H1 (cell line): ENCODE data around the gene PARP14. TPM values are rescaled to one million over a fixed set of nuclear protein-coding genes. Genes with fewer than 3 reads are reported as not detected.

Experiments used
- CTCF ChIA-PET: fragments of 300-600 bp; sonication (Branson Sonifier 250); formaldehyde crosslinking; loops from one replicate; lab custom pipeline; 2021; ENCODE audit not compliant: partially characterized antibody; lab: Charles Lee
- POLR2A ChIA-PET: fragments of 300-600 bp; sonication (Branson Sonifier 250); formaldehyde crosslinking; loops from one replicate; lab custom pipeline; 2021; ENCODE audit warnings: inconsistent platforms; ENCODE audit not compliant: partially characterized antibody; lab: Charles Lee
- DNase-seq, 2 experiments: peaks; one replicate each; pipeline versions ENCODE4 v3.0.0 to v3.0.0-alpha.2; 2010 to 2022; ENCODE audit warnings: low spot score in 2 of 2, low read depth in 1 of 2, mixed read lengths in 1 of 2
- FAIRE-seq: peaks from 2 replicates; lab custom pipeline; 2011; peaks lifted over from hg19 to GRCh38; lab: Jason Lieb, UNC
- H2AFZ ChIP-seq: 2 replicates; pipeline ENCODE4 v1.8.1; 2012; ENCODE audit warnings: low read length, inconsistent platforms
- H2AK5ac ChIP-seq: 2 replicates; pipeline ENCODE4 v1.6.1; 2013; ENCODE audit warnings: low read depth, low read length
- H2BK120ac ChIP-seq: replicated peaks from 2 replicates; pipeline ENCODE3; 2013; ENCODE audit warnings: low read depth, low read length, inconsistent platforms
- H2BK12ac ChIP-seq: 2 replicates; pipeline ENCODE4 v1.6.1; 2013; ENCODE audit warnings: low read depth, low read length
- H2BK15ac ChIP-seq: 2 replicates; pipeline ENCODE4 v1.6.1; 2013; ENCODE audit warnings: low read length
- H2BK20ac ChIP-seq: 2 replicates; pipeline ENCODE4 v1.6.1; 2013; ENCODE audit warnings: low read length
- H2BK5ac ChIP-seq: 2 replicates; pipeline ENCODE4 v1.6.1; 2013; ENCODE audit warnings: low read depth, low read length
- H3K14ac ChIP-seq: 2 replicates; pipeline ENCODE4 v1.6.1; 2013; ENCODE audit warnings: inconsistent platforms; ENCODE audit not compliant: insufficient read length
- H3K18ac ChIP-seq: 2 replicates; pipeline ENCODE4 v1.6.1; 2013; ENCODE audit warnings: low read length; ENCODE audit errors: extremely low read depth
- H3K23ac ChIP-seq: 2 replicates; pipeline ENCODE4 v1.6.1; 2013; ENCODE audit warnings: inconsistent platforms; ENCODE audit not compliant: insufficient read length
- H3K23me2 ChIP-seq: 2 replicates; pipeline ENCODE4 v1.6.1; 2013; ENCODE audit warnings: low read depth, low read length
- H3K27ac ChIP-seq: 2 replicates; pipeline ENCODE4 v1.6.1; 2011; ENCODE audit warnings: low read depth, low read length, inconsistent platforms
- H3K27me3 ChIP-seq, 4 experiments: replicated peaks in 1 of 4; 1 replicate in 1 of 4; 2 replicates in 3 of 4; pipeline versions ENCODE4 v1.6.1 to v1.8.1; 2011 to 2013; ENCODE audit warnings: low read length in 3 of 4, mild to moderate bottlenecking in 3 of 4, inconsistent platforms in 2 of 4, mixed read lengths in 2 of 4, moderate library complexity in 1 of 4; ENCODE audit not compliant: control insufficient read depth in 3 of 4, insufficient read depth in 3 of 4; ENCODE audit errors: extremely low read depth in 1 of 4
- H3K36me3 ChIP-seq, 4 experiments: 2 replicates each; pipeline versions ENCODE4 v1.6.1 to v1.8.1; 2011 to 2013; ENCODE audit warnings: mild to moderate bottlenecking in 4 of 4, low read length in 3 of 4, moderate library complexity in 2 of 4, control low read depth in 1 of 4, inconsistent platforms in 1 of 4; ENCODE audit not compliant: insufficient read depth in 4 of 4, control insufficient read depth in 2 of 4
- H3K4ac ChIP-seq: replicated peaks from 2 replicates; pipeline ENCODE3; 2013; ENCODE audit warnings: low read length, low read depth, mixed read lengths, inconsistent platforms; ENCODE audit not compliant: insufficient read length
- H3K4me1 ChIP-seq, 4 experiments: replicated peaks in 1 of 4; 1 replicate in 1 of 4; 2 replicates in 3 of 4; pipeline versions ENCODE4 v1.6.1 to v1.8.1; 2011 to 2013; ENCODE audit warnings: low read length in 3 of 4, inconsistent platforms in 2 of 4, mixed read lengths in 1 of 4; ENCODE audit not compliant: insufficient read depth in 4 of 4, control insufficient read depth in 3 of 4
- H3K4me2 ChIP-seq, 2 experiments: 2 replicates each; pipeline versions ENCODE4 v1.6.1 to v1.8.1; 2011 to 2013; ENCODE audit warnings: low read depth in 2 of 2, low read length in 2 of 2, control low read depth in 1 of 2, inconsistent platforms in 1 of 2, mild to moderate bottlenecking in 1 of 2; ENCODE audit not compliant: insufficient read depth in 1 of 2
- H3K4me3 ChIP-seq, 4 experiments: fragments of 200-600, 300-600 bp in 1 of 4; sonication (generic), shearing (Covaris generic), sonication (Bioruptor Twin) in 1 of 4; 2 replicates each; pipeline versions ENCODE4 v1.5.1 to v1.8.1; 2011 to 2016; ENCODE audit warnings: low read length in 4 of 4, low read depth in 3 of 4, control low read depth in 2 of 4, inconsistent platforms in 2 of 4, mild to moderate bottlenecking in 2 of 4, mixed read lengths in 1 of 4, moderate library complexity in 1 of 4; ENCODE audit not compliant: insufficient read depth in 2 of 4; ENCODE audit errors: extremely low read depth in 1 of 4
- H3K56ac ChIP-seq: replicated peaks from 2 replicates; pipeline ENCODE3; 2013; ENCODE audit warnings: low read depth, mild to moderate bottlenecking, mixed read lengths, low read length, inconsistent platforms; ENCODE audit not compliant: insufficient read length
- H3K79me1 ChIP-seq: 2 replicates; pipeline ENCODE4 v1.6.1; 2013; ENCODE audit warnings: low read depth, low read length, control low read depth
- H3K79me2 ChIP-seq, 2 experiments: 2 replicates each; pipeline versions ENCODE4 v1.6.1 to v1.8.1; 2012 to 2013; ENCODE audit warnings: low read length in 2 of 2, mild to moderate bottlenecking in 2 of 2, inconsistent platforms in 1 of 2; ENCODE audit not compliant: insufficient read depth in 2 of 2, control insufficient read depth in 1 of 2
- H3K9ac ChIP-seq, 4 experiments: replicated peaks in 1 of 4; 1 replicate in 1 of 4; 2 replicates in 3 of 4; pipeline versions ENCODE4 v1.6.1 to v1.8.1; 2011 to 2013; ENCODE audit warnings: low read depth in 3 of 4, low read length in 3 of 4, control low read depth in 2 of 4, mild to moderate bottlenecking in 2 of 4, moderate library complexity in 2 of 4, inconsistent platforms in 1 of 4; ENCODE audit errors: extremely low read depth in 1 of 4
- H3K9me3 ChIP-seq, 2 experiments: 2 replicates each; pipeline versions ENCODE4 v1.6.1 to v1.8.1; 2012 to 2013; ENCODE audit warnings: mild to moderate bottlenecking in 2 of 2, moderate library complexity in 2 of 2, control low read depth in 1 of 2, inconsistent platforms in 1 of 2, low read depth in 1 of 2, low read length in 1 of 2, mixed read lengths in 1 of 2; ENCODE audit not compliant: insufficient read depth in 2 of 2
- H4K20me1 ChIP-seq, 2 experiments: replicated peaks in 1 of 2; 2 replicates each; pipeline versions ENCODE3 to v1.8.1; 2011 to 2013; ENCODE audit warnings: inconsistent platforms in 2 of 2, low read length in 2 of 2, mild to moderate bottlenecking in 1 of 2; ENCODE audit not compliant: insufficient read depth in 2 of 2, control insufficient read depth in 1 of 2
- H4K5ac ChIP-seq: 2 replicates; pipeline ENCODE4 v1.6.1; 2013; ENCODE audit warnings: low read length, low read depth, mixed read lengths, inconsistent platforms; ENCODE audit not compliant: insufficient read length
- H4K8ac ChIP-seq: 2 replicates; pipeline ENCODE4 v1.8.0; 2013; ENCODE audit warnings: mild to moderate bottlenecking, moderate library complexity, low read length, inconsistent platforms; ENCODE audit not compliant: insufficient read depth; ENCODE audit errors: extremely low read depth
- H4K91ac ChIP-seq: replicated peaks from 2 replicates; pipeline ENCODE3; 2013; ENCODE audit warnings: low read length, mixed read lengths, inconsistent platforms; ENCODE audit not compliant: insufficient read length
- EP300 ChIP-seq, 2 experiments: IDR thresholded peaks; 1 replicate in 1 of 2; 2 replicates in 1 of 2; pipeline ENCODE4 v1.6.1; 2011 to 2012; ENCODE audit warnings: low read depth in 2 of 2, low read length in 2 of 2, mild to moderate bottlenecking in 2 of 2, borderline replicate concordance in 1 of 2, inconsistent platforms in 1 of 2, moderate library complexity in 1 of 2
- HDAC2 ChIP-seq, 2 experiments: fragments of 300-600 bp in 1 of 2; sonication (generic) in 1 of 2; IDR thresholded peaks; 2 replicates each; pipeline ENCODE4 v1.6.1; 2011 to 2012; ENCODE audit warnings: low read depth in 2 of 2, low read length in 2 of 2, mild to moderate bottlenecking in 2 of 2, moderate library complexity in 2 of 2, borderline replicate concordance in 1 of 2, inconsistent platforms in 1 of 2
- HDAC6 ChIP-seq: IDR thresholded peaks from one replicate; pipeline ENCODE4 v1.7.1; 2012; ENCODE audit warnings: low read depth, mild to moderate bottlenecking, inconsistent platforms, low read length, moderate library complexity
- POLR2AphosphoS5 ChIP-seq: IDR thresholded peaks from 2 replicates; pipeline ENCODE4 v1.6.1; 2011; ENCODE audit warnings: low read depth, low read length
- SP1 ChIP-seq: IDR thresholded peaks from 2 replicates; pipeline ENCODE4 v1.6.1; 2011; ENCODE audit warnings: low read depth, low read length
- ZNF274 ChIP-seq: IDR thresholded peaks from 2 replicates; pipeline ENCODE4 v1.7.0; 2012; ENCODE audit warnings: low read length, borderline replicate concordance; ENCODE audit errors: extremely low read depth
- WGBS, 2 experiments: shearing (Covaris generic) in 1 of 2; methylation state at CpG; one replicate each; pipeline versions ENCODE4 v1.1.6 to v1.1.7; 2013 to 2015; ENCODE audit warnings: low lambda C conversion rate in 2 of 2, mixed read lengths in 2 of 2, inconsistent platforms in 1 of 2, low coverage in 1 of 2, missing lambda C conversion rate in 1 of 2; ENCODE audit not compliant: insufficient replicate concordance in 2 of 2, insufficient coverage in 1 of 2, insufficient read length in 1 of 2; ENCODE audit errors: extremely low coverage in 1 of 2, missing lambda C conversion rate in 1 of 2; 5-methylcytosine and 5-hydroxymethylcytosine counted together
- polyA plus RNA-seq, 7 experiments: library from polyadenylated mRNA; depleted of rRNA in 3 of 7; stranded (reverse) in 5 of 7; unstranded in 2 of 7; fragments of >200 nt in 5 of 7; fragments of 200-250 nt in 2 of 7; gene quantifications; 1 replicate in 5 of 7; 2 replicates in 1 of 7; 4 replicates in 1 of 7; pipeline versions ENCODE4 v1.2.1 to v1.2.3, GENCODE V29; 2011 to 2013; ENCODE audit warnings: missing spikeins in 2 of 7, mixed read lengths in 2 of 7
- total RNA-seq: library from RNA; stranded (reverse); fragmentation: NEBNext Ultra II Directional; extraction: Animal tissue kit (Norgen Biotek cat#: 25700); gene quantifications from 2 replicates; pipeline ENCODE4 v1.2.1, GENCODE V29; 2021

The PARP14 gene
- total and polyA plus RNA-seq, 2 of the 8 experiments (the other 6 are each of a cell fraction or from before 2014, with no cell fraction given): 12.6 to 17.6 TPM

- FAIRE-seq: no peak
- CTCF ChIA-PET: no interaction called here
- WGBS, 2 experiments: 90% methylated on average over 3 of the region's 3 CpGs; no CpG with 5 or more reads in 1 of the 2 experiments
Measured at GRCh38 chr3:122714273-122714672, 33.6 kb downstream of the PARP14 start.

More at GRCh38 chr3:122714273-122714672, 33.6 kb downstream of the PARP14 start:
- Histone ChIP-seq H3K36me3 (peaks cover 7 to 18% (median 11%) of the 10 kb centered on the region in 4 experiments; a peak in 6 of 8 replicates), H2AK5ac (no peak overlapping the region), H3K27me3 (no peaks in the 10 kb centered on the region), H2BK5ac (no peak overlapping the region), H4K20me1 (no peaks in the 10 kb centered on the region), H3K23me2 (no peaks in the 10 kb centered on the region), H3K9me3 (no peaks in the 10 kb centered on the region), H3K9ac (no peak overlapping the region), H2BK15ac (no peak overlapping the region), H3K79me2 (no peaks in the 10 kb centered on the region), H3K4ac (no peak overlapping the region), H2BK20ac (no peak overlapping the region), H4K8ac (no peak overlapping the region), H3K4me3 (no peak overlapping the region), H3K23ac (no peak overlapping the region), H3K18ac (no peak overlapping the region), H3K27ac (no peak overlapping the region), H2AFZ (no peak overlapping the region), H3K79me1 (no peaks in the 10 kb centered on the region), H2BK12ac (no peak overlapping the region), H3K4me2 (no peak overlapping the region), H3K14ac (no peak overlapping the region), H3K4me1 (no peaks in the 10 kb centered on the region), H4K91ac (no peak overlapping the region), H3K56ac (no peak overlapping the region), H4K5ac (no peak overlapping the region), H2BK120ac (no peak overlapping the region)
- no peak for DNase-seq
- POLR2A ChIA-PET: no interaction called here
- TF ChIP-seq ZNF274 (no peak), HDAC2 (IDR thresholded peaks at IDR 0.05; ENCODE audit: borderline replicate concordance in 1 of 2, low read depth in 2 of 2, low read length in 2 of 2) (no peak), POLR2AphosphoS5 (no peak), HDAC6 (no peak), SP1 (no peak), EP300 (IDR thresholded peaks at IDR 0.05; ENCODE audit: borderline replicate concordance in 1 of 2, low read depth in 2 of 2, low read length in 2 of 2) (no peak)
